HEK293 (cell line): ENCODE measurements around the gene KXD1.
A peak's percentile ranks its signal among the peaks of the same experiment; 100 is the strongest.

Experiments
- EGR2 ChIP-seq: fragments of 450-650 bp; formaldehyde crosslinking; IDR thresholded peaks from 2 replicates; pipeline ENCODE4 v1.5.1; 2016; ENCODE audit warnings: low read depth, missing biosample characterization, missing genetic modification characterization
- KLF16 ChIP-seq: fragments of 450-650 bp; formaldehyde crosslinking; IDR thresholded peaks from 2 replicates; pipeline ENCODE4 v1.5.1; 2017; ENCODE audit warnings: missing biosample characterization, missing genetic modification characterization
- MEIS1 ChIP-seq: sonication (generic); formaldehyde crosslinking; IDR thresholded peaks from 2 replicates; pipeline ENCODE4 v1.8.1; 2022; ENCODE audit warnings: missing genetic modification reagents, mild to moderate bottlenecking, borderline replicate concordance
- REST ChIP-seq: fragments of 450-650 bp; formaldehyde crosslinking; IDR thresholded peaks from 2 replicates; pipeline ENCODE4 v1.5.1; 2016; ENCODE audit warnings: missing biosample characterization, missing genetic modification characterization
- SP3 ChIP-seq: fragments of 450-650 bp; formaldehyde crosslinking; IDR thresholded peaks from 2 replicates; pipeline ENCODE4 v1.5.1; 2016; ENCODE audit warnings: missing biosample characterization, missing genetic modification characterization
- ZBTB48 ChIP-seq: fragments of 450-650 bp; formaldehyde crosslinking; IDR thresholded peaks from 2 replicates; pipeline ENCODE4 v1.5.1; 2016; ENCODE audit warnings: missing biosample characterization, missing genetic modification characterization
- ZEB2 ChIP-seq: fragments of 450-650 bp; formaldehyde crosslinking; IDR thresholded peaks from 2 replicates; pipeline ENCODE4 v1.5.1; 2016; ENCODE audit warnings: missing biosample characterization, missing genetic modification characterization
- ZNF404 ChIP-seq: fragments of 450-650 bp; formaldehyde crosslinking; IDR thresholded peaks from 2 replicates; pipeline ENCODE4 v1.5.1; 2017; ENCODE audit warnings: missing biosample characterization, missing genetic modification characterization
- ZNF433 ChIP-seq: fragments of 450-650 bp; formaldehyde crosslinking; IDR thresholded peaks from 2 replicates; pipeline ENCODE4 v1.5.1; 2016; ENCODE audit warnings: missing biosample characterization, missing genetic modification characterization, low read depth
- ZNF529 ChIP-seq: fragments of 450-650 bp; formaldehyde crosslinking; IDR thresholded peaks from 2 replicates; pipeline ENCODE4 v1.5.1; 2017; ENCODE audit warnings: missing genetic modification characterization, missing biosample characterization; ENCODE audit not compliant: insufficient replicate concordance
- ZNF791 ChIP-seq: fragments of 450-650 bp; formaldehyde crosslinking; IDR thresholded peaks from 2 replicates; pipeline ENCODE4 v1.5.1; 2016; ENCODE audit warnings: missing biosample characterization, missing genetic modification characterization
- ZNF837 ChIP-seq: fragments of 450-650 bp; formaldehyde crosslinking; IDR thresholded peaks from 2 replicates; pipeline ENCODE4 v1.5.1; 2016; ENCODE audit warnings: missing biosample characterization, missing genetic modification characterization
- TF ChIP-seq, protein P1 (sequence below): fragments of 450-650 bp; formaldehyde crosslinking; IDR thresholded peaks from 2 replicates; pipeline ENCODE4 v1.5.1; 2016; ENCODE audit warnings: missing biosample characterization, missing genetic modification characterization
- TF ChIP-seq, protein P2 (sequence below): sonication (generic); formaldehyde crosslinking; IDR thresholded peaks from 2 replicates; pipeline ENCODE4 v1.8.1; 2022; ENCODE audit warnings: mild to moderate bottlenecking, moderate library complexity, missing genetic modification reagents
- TF ChIP-seq, protein P3 (sequence below): fragments of 450-650 bp; formaldehyde crosslinking; IDR thresholded peaks from 2 replicates; pipeline ENCODE4 v1.5.1; 2016; ENCODE audit warnings: missing biosample characterization, missing genetic modification characterization

Gene KXD1

DNA sequence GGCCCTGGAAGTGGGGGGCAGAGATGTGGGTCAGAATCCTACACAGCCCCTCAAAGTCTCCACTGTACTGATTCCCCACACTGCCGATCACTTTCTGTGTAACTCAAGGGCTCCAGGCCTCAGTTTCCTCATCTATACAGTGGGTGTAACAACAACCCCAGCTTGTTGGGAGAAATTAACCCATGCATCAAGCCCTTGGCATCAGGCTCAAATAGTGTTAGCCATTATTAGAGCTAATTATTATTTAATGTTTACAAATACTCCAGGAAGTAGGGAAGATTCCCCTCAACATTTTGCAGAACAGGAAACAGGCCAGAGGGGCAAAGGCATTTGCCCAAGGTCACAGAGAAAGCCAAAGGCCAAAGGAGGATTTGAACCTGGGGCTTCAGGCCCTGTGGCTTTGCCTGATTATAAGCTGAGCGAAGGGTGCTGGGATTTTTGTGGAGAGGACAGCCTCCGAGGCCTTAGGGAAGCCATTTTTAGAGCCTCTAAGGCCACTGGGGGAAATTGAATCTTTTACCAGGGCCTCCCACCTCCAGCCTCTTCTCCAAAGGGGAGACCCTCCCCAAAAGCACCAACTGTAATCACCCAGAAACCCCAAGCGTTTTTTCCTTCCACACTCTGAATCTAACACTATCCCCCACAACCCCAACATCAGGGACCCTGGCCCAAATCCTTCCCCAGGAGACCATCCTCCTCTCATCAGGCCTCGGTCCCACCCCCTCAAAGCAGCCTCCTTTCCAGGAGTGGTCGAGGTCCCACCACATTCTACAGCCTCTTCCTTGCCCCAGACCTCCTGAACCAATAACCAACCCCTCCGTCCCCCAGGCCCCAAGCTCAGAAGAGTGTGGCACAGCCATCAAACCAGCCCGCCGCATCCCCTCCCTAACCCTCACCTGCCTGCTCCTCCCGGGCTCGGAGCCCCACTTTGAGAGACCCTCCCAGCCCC, 15.4 kb upstream of the KXD1 start (continued):
- TF ChIP-seq, protein P1, sequence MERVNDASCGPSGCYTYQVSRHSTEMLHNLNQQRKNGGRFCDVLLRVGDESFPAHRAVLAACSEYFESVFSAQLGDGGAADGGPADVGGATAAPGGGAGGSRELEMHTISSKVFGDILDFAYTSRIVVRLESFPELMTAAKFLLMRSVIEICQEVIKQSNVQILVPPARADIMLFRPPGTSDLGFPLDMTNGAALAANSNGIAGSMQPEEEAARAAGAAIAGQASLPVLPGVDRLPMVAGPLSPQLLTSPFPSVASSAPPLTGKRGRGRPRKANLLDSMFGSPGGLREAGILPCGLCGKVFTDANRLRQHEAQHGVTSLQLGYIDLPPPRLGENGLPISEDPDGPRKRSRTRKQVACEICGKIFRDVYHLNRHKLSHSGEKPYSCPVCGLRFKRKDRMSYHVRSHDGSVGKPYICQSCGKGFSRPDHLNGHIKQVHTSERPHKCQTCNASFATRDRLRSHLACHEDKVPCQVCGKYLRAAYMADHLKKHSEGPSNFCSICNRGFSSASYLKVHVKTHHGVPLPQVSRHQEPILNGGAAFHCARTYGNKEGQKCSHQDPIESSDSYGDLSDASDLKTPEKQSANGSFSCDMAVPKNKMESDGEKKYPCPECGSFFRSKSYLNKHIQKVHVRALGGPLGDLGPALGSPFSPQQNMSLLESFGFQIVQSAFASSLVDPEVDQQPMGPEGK (tag by site-specific recombination): peak; percentile 76
- TF ChIP-seq, protein P2, sequence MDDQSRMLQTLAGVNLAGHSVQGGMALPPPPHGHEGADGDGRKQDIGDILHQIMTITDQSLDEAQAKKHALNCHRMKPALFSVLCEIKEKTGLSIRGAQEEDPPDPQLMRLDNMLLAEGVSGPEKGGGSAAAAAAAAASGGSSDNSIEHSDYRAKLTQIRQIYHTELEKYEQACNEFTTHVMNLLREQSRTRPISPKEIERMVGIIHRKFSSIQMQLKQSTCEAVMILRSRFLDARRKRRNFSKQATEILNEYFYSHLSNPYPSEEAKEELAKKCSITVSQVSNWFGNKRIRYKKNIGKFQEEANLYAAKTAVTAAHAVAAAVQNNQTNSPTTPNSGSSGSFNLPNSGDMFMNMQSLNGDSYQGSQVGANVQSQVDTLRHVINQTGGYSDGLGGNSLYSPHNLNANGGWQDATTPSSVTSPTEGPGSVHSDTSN (CRISPR knock-in tag): no peak
- no peak for TF ChIP-seq ZNF791 (tag by site-specific recombination)
- no peak for TF ChIP-seq MEIS1
- TF ChIP-seq, protein P3, sequence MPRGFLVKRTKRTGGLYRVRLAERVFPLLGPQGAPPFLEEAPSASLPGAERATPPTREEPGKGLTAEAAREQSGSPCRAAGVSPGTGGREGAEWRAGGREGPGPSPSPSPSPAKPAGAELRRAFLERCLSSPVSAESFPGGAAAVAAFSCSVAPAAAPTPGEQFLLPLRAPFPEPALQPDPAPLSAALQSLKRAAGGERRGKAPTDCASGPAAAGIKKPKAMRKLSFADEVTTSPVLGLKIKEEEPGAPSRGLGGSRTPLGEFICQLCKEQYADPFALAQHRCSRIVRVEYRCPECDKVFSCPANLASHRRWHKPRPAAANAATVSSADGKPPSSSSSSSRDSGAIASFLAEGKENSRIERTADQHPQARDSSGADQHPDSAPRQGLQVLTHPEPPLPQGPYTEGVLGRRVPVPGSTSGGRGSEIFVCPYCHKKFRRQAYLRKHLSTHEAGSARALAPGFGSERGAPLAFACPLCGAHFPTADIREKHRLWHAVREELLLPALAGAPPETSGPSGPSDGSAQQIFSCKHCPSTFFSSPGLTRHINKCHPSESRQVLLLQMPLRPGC (tag by site-specific recombination): 0 out of 2 replicates have a peak, but pooled peaks have one; percentile 13
- TF ChIP-seq SP3 (tag by site-specific recombination): peak; percentile 46
- TF ChIP-seq ZNF433 (tag by site-specific recombination): no peak
- TF ChIP-seq KLF16 (tag by site-specific recombination): no peak
- no peak for TF ChIP-seq ZNF529 (tag by site-specific recombination)
- no peak for TF ChIP-seq REST
- no peak for TF ChIP-seq ZEB2 (tag by site-specific recombination)
- no peak for TF ChIP-seq ZNF404 (tag by site-specific recombination)
- TF ChIP-seq ZBTB48 (tag by site-specific recombination): peak; percentile 71; the same call in 1 of the 2 replicates
- no peak for TF ChIP-seq ZNF837 (tag by site-specific recombination)
- no peak for TF ChIP-seq EGR2 (tag by site-specific recombination)
